ENCODE results near the gene IRX6. TPM values are rescaled to one million over a fixed set of nuclear protein-coding genes. Genes with fewer than 3 reads are reported as not detected.

Gene IRX6
- 1 to 10 TPM in 1 of 4 donors, under 1 TPM in 1, not detected in 2; 0.57 to 3.5 TPM for total RNA-seq

- Histone ChIP-seq H3K27ac (no peak within 1 kb of the TSS), H3K27me3 (peaks cover 0 to 11% of the 10 kb centered on the region in 2 donors)
Observed at GRCh38 chr16:55323637-55324271, at the start of gene IRX6. Gene IRX6 (plus strand): TSS chr16:55324203. CDS start chr16:55325092, 889 bp downstream.

DNA sequence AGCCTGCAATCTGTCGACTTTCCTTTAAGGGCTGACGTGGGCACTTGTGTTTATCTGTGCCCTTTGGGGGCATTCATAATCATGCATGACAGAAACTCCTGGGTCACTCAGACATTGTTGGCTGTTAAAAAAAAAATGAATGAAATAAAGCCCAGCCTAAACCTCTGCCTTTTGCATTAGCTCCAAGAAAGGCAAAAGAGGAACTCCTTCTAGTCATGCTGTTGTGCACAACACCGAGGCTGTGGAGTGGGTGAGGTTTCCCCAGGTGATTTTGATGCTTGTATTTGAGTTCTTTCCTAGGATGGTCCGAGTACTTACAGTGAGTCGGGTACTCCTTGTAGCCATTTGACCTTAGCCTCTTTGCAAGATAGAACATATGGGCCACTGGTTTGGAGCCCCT is 49.6 kb upstream of the IRX6 start:
- no peaks in the 10 kb centered on the region for H3K27me3 ChIP-seq
- no peaks in the 10 kb centered on the region for H3K4me1 ChIP-seq
- TF ChIP-seq POLR2A (IDR thresholded peaks at IDR 0.05) (no peak), CTCF (IDR thresholded peaks at IDR 0.05) (no peak)
- H3K4me3 ChIP-seq, result no peak overlapping the region
- no peak overlapping the region for H3K27ac ChIP-seq
- no peaks in the 10 kb centered on the region for H3K9me3 ChIP-seq
- no peaks in the 10 kb centered on the region for H3K36me3 ChIP-seq
- DNase-seq, result no peak

More at GRCh38 chr16:55323637-55324271, at the start of gene IRX6:
- no peaks in the 10 kb centered on the region for H3K4me1 ChIP-seq
- H3K9me3 ChIP-seq, result no peaks in the 10 kb centered on the region
- TF ChIP-seq CTCF (IDR thresholded peaks at IDR 0.05) (no peak), POLR2A (IDR thresholded peaks at IDR 0.05) (no peak)
- no peak for DNase-seq
- H3K4me3 ChIP-seq, result no peak within 1 kb of the TSS
- H3K36me3 ChIP-seq, result no peaks in the 10 kb centered on the region

- Histone ChIP-seq H3K27me3 (no peaks in the 10 kb centered on the region), H3K36me3 (no peaks in the 10 kb centered on the region), H3K4me3 (no peak overlapping the region), H3K27ac (no peak overlapping the region), H3K4me1 (no peaks in the 10 kb centered on the region), H3K9me3 (no peaks in the 10 kb centered on the region)
- no peak for DNase-seq
- no peak for TF ChIP-seq CTCF (IDR thresholded peaks at IDR 0.05)
Observed at GRCh38 chr16:55275167-55275566, 48.8 kb upstream of the IRX6 start.

GRCh38 chr16:55275869-55276268 is 48.1 kb upstream of the IRX6 start:
- no peaks in the 10 kb centered on the region for H3K27me3 ChIP-seq
- TF ChIP-seq POLR2A (IDR thresholded peaks at IDR 0.05) (no peak), CTCF (IDR thresholded peaks at IDR 0.05) (no peak)
- no peaks in the 10 kb centered on the region for H3K36me3 ChIP-seq
- H3K27ac ChIP-seq, result no peak overlapping the region
- DNase-seq, result no peak
- H3K9me3 ChIP-seq, result no peaks in the 10 kb centered on the region
- no peak overlapping the region for H3K4me3 ChIP-seq
- H3K4me1 ChIP-seq, result no peaks in the 10 kb centered on the region

DNA sequence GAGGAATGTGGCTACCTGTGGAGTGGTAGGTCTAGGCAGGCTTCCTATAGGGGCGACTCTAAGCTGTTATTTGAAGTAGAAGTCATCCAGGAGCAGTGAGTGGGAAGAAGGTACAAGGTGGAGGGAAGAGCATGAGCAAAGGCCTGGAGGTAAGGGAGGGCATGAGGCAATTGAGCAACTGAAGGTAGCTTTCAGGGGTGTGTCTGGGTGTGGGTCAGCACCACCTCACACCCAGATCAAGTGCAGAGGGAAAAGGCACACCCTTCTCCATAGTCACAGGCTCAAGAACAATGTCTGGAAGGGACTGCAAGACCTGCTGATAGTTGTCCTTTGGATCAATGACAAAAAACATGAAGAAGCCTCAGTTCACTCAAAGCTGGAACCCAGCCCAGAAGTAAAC is 46.5 kb upstream of the IRX6 start:
- Histone ChIP-seq H3K9me3 (no peaks in the 10 kb centered on the region), H3K27me3 (no peaks in the 10 kb centered on the region), H3K4me1 (no peaks in the 10 kb centered on the region), H3K27ac (no peak overlapping the region), H3K4me3 (no peak overlapping the region), H3K36me3 (no peaks in the 10 kb centered on the region)
- TF ChIP-seq CTCF (IDR thresholded peaks at IDR 0.05) (no peak), POLR2A (IDR thresholded peaks at IDR 0.05) (no peak)
- no peak for DNase-seq

DNA sequence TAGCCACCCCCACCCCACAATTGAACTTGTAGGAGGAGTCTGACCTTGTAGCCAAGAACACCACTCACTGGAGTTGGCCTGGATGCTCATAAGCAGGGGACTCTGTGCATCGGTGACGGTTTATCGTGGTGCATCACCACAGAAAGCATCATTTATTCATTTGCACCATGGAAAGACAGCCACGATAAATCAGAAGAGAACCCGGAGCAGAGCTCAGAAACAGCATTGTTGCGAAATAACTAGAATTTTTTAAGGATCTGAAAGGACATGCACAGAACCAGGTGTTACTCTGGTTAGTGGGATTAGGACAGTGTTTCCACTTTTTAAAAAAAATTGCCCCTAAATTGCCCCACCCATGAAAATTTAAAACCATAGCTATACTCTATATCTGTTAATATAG is 44.4 kb upstream of the IRX6 start:
- H3K4me3 ChIP-seq, result no peak overlapping the region
- DNase-seq, result no peak
- no peaks in the 10 kb centered on the region for H3K4me1 ChIP-seq
- no peaks in the 10 kb centered on the region for H3K27me3 ChIP-seq
- no peak for TF ChIP-seq POLR2A (IDR thresholded peaks at IDR 0.05)
- H3K9me3 ChIP-seq, result no peaks in the 10 kb centered on the region
- no peak overlapping the region for H3K27ac ChIP-seq
- H3K36me3 ChIP-seq, result no peaks in the 10 kb centered on the region

All from Peyer's patch (tissue), 4 donors.